DOHH2 (cell line): ENCODE measurements around the gene CRYBB3.

Experiments
- H3F3A ChIP-seq: fragments of 200-600 bp; sonication (generic), shearing (Covaris generic); 2 replicates; pipeline ENCODE4 v1.6.0; 2016; ENCODE audit warnings: antibody characterized with exemption, mild to moderate bottlenecking; ENCODE audit not compliant: control insufficient read depth, insufficient read depth
- H3K27ac ChIP-seq: fragments of 200-600 bp; sonication (generic); 2 replicates; pipeline ENCODE4 v1.5.1; 2014; ENCODE audit warnings: low read depth, mild to moderate bottlenecking, low read length, moderate library complexity
- H3K27me3 ChIP-seq: fragments of 200-600 bp; sonication (generic); 2 replicates; pipeline ENCODE4 v1.6.1; 2014; ENCODE audit warnings: mild to moderate bottlenecking, low read length, mixed read lengths; ENCODE audit not compliant: control insufficient read depth
- H3K36me3 ChIP-seq: fragments of 200-600 bp; sonication (generic); 2 replicates; pipeline ENCODE4 v1.6.1; 2014; ENCODE audit warnings: mild to moderate bottlenecking, low read length, moderate library complexity, mixed read lengths; ENCODE audit not compliant: control insufficient read depth
- H3K4me1 ChIP-seq: fragments of 200-600 bp; sonication (generic); 2 replicates; pipeline ENCODE4 v1.6.1; 2014; ENCODE audit warnings: mild to moderate bottlenecking, low read length, mixed read lengths; ENCODE audit not compliant: control insufficient read depth
- H3K4me2 ChIP-seq: fragments of 200-600 bp; sonication (generic); 2 replicates; pipeline ENCODE4 v1.6.0; 2014; ENCODE audit warnings: mild to moderate bottlenecking, low read length, moderate library complexity
- H3K4me3 ChIP-seq: fragments of 200-600 bp; sonication (generic); 2 replicates; pipeline ENCODE4 v1.5.1; 2014; ENCODE audit warnings: mild to moderate bottlenecking, low read length, mixed read lengths
- H3K79me2 ChIP-seq: fragments of 200-600 bp; sonication (generic); 2 replicates; pipeline ENCODE4 v1.6.1; 2014; ENCODE audit warnings: mild to moderate bottlenecking, low read length, mixed read lengths; ENCODE audit not compliant: control insufficient read depth
- H3K9me2 ChIP-seq: fragments of 200-600 bp; sonication (generic); replicated peaks from 2 replicates; pipeline ENCODE4 v1.6.1; 2014; ENCODE audit warnings: mild to moderate bottlenecking, low read length, mixed read lengths; ENCODE audit not compliant: control insufficient read depth
- H3K9me3 ChIP-seq: fragments of 200-600 bp; sonication (generic); 2 replicates; pipeline ENCODE4 v1.6.1; 2014; ENCODE audit warnings: antibody characterized with exemption, low read length, mixed read lengths; ENCODE audit not compliant: control insufficient read depth, insufficient read depth
- H4K20me1 ChIP-seq: fragments of 200-600 bp; sonication (generic); 2 replicates; pipeline ENCODE4 v1.6.0; 2014; ENCODE audit warnings: low read depth, mild to moderate bottlenecking, antibody characterized with exemption, low read length, moderate library complexity; ENCODE audit not compliant: control insufficient read depth, insufficient read depth
- EZH2phosphoT487 ChIP-seq: fragments of 200-600 bp; sonication (generic); IDR thresholded peaks from 2 replicates; pipeline ENCODE4 v1.6.1; 2017; ENCODE audit warnings: borderline replicate concordance, mild to moderate bottlenecking, antibody characterized with exemption, low read length, moderate library complexity, mixed read lengths
- TF ChIP-seq, protein P1 (sequence below): fragments of 200-600 bp; sonication (generic); IDR thresholded peaks from one replicate; pipeline ENCODE4 v1.5.1; 2014; ENCODE audit warnings: antibody characterized with exemption, mild to moderate bottlenecking, low read depth, low read length; ENCODE audit not compliant: poor library complexity, severe bottlenecking

Gene CRYBB3

GRCh38 chr22:25161017-25161915 is 38.4 kb upstream of the CRYBB3 start:
- H4K20me1 ChIP-seq: no peaks in the 10 kb centered on the region
- no peaks in the 10 kb centered on the region for H3K79me2 ChIP-seq
- no peaks in the 10 kb centered on the region for H3F3A ChIP-seq
- H3K4me1 ChIP-seq: no peaks in the 10 kb centered on the region
- H3K36me3 ChIP-seq: no peaks in the 10 kb centered on the region
- no peak overlapping the region for H3K4me3 ChIP-seq
- H3K4me2 ChIP-seq: no peak overlapping the region
- H3K9me2 ChIP-seq: no peaks in the 10 kb centered on the region
- TF ChIP-seq, protein P1, sequence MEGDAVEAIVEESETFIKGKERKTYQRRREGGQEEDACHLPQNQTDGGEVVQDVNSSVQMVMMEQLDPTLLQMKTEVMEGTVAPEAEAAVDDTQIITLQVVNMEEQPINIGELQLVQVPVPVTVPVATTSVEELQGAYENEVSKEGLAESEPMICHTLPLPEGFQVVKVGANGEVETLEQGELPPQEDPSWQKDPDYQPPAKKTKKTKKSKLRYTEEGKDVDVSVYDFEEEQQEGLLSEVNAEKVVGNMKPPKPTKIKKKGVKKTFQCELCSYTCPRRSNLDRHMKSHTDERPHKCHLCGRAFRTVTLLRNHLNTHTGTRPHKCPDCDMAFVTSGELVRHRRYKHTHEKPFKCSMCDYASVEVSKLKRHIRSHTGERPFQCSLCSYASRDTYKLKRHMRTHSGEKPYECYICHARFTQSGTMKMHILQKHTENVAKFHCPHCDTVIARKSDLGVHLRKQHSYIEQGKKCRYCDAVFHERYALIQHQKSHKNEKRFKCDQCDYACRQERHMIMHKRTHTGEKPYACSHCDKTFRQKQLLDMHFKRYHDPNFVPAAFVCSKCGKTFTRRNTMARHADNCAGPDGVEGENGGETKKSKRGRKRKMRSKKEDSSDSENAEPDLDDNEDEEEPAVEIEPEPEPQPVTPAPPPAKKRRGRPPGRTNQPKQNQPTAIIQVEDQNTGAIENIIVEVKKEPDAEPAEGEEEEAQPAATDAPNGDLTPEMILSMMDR: no peak
- no peak for TF ChIP-seq EZH2phosphoT487
- H3K27ac ChIP-seq: no peak overlapping the region
- H3K9me3 ChIP-seq: no peaks in the 10 kb centered on the region
- no peaks in the 10 kb centered on the region for H3K27me3 ChIP-seq

DNA sequence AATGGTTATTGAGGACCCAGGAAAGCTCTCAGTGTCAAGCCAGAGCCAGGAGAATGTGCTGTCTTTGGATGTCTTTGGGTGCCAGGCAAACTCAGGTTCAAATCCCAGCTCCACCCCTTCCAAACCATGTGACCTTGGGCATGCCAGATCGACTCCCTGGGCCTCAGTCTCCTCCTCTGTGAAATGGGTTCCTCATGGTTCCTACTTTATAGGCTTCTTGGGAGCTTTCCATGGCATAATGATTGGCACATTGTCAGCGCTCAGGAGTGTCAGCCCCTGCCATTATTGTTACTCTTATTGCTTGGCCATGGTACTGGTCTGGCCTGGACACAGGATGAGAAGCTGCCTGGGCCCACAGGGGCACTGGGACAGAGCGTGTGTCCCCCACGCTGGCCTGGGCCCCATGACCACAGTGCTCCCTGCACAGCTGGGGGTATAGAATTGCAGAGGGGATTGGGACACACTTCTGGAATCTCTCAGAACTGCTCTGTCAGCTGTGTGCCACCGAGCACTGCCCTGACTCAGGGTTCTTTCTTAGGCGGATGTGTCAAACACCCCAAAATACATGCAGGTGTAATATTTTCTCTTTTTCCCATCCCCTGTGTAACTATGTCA is 37.6 kb upstream of the CRYBB3 start:
- H3K27me3 ChIP-seq: no peaks in the 10 kb centered on the region
- no peaks in the 10 kb centered on the region for H3K9me2 ChIP-seq
- no peaks in the 10 kb centered on the region for H3F3A ChIP-seq
- no peaks in the 10 kb centered on the region for H3K79me2 ChIP-seq
- no peaks in the 10 kb centered on the region for H3K36me3 ChIP-seq
- no peaks in the 10 kb centered on the region for H3K4me1 ChIP-seq
- TF ChIP-seq, protein P1: no peak
- no peak for TF ChIP-seq EZH2phosphoT487
- no peaks in the 10 kb centered on the region for H3K9me3 ChIP-seq
- no peak overlapping the region for H3K27ac ChIP-seq
- no peaks in the 10 kb centered on the region for H4K20me1 ChIP-seq
- no peak overlapping the region for H3K4me2 ChIP-seq
- no peak overlapping the region for H3K4me3 ChIP-seq

DNA sequence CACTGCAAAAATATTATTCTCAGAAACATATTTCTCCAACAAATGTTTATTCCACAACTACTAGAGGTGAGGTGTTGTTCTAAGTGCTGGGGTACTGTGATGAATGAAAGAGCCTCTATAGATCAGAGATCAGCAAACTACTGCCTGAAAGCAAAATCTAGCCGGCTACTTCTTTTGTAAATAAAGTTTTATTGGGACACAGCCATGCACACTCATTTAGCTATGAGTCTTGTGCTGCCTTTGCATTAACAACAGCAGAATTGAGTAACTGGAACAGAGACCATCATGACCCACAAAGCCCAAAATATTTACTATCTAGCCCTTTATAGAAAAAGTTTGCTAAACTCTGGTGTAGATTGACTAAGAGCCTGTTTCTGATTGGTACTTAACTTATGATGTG is 37.1 kb upstream of the CRYBB3 start:
- Histone ChIP-seq H3K27ac (no peak overlapping the region), H3K36me3 (no peaks in the 10 kb centered on the region), H3K4me2 (no peak overlapping the region), H3K79me2 (no peaks in the 10 kb centered on the region), H3F3A (no peaks in the 10 kb centered on the region), H3K27me3 (no peaks in the 10 kb centered on the region), H3K4me3 (no peak overlapping the region), H3K9me2 (no peaks in the 10 kb centered on the region), H4K20me1 (no peaks in the 10 kb centered on the region), H3K4me1 (no peaks in the 10 kb centered on the region), H3K9me3 (no peaks in the 10 kb centered on the region)
- TF ChIP-seq, protein P1: no peak
- TF ChIP-seq EZH2phosphoT487: no peak
